Amniotic stem cell (primary cell): ENCODE data around the gene OPN1SW.

Experiments used
- DNase-seq: peaks from one replicate; lab custom pipeline; 2025; lab: John Stamatoyannopoulos, UW

Gene OPN1SW

GRCh38 chr7:128732521-128733277 is 42.9 kb downstream of the OPN1SW start:
- DNase-seq = no peak

GRCh38 chr7:128731184-128731583 is 44.4 kb downstream of the OPN1SW start:
- no peak for DNase-seq

GRCh38 chr7:128729494-128729893 is 46.1 kb downstream of the OPN1SW start:
- no peak for DNase-seq

- DNase-seq = peak; percentile 25
Observed at GRCh38 chr7:128728598-128728997, 47.0 kb downstream of the OPN1SW start.

- DNase-seq = no peak
Observed at GRCh38 chr7:128727239-128727638, 48.4 kb downstream of the OPN1SW start.

GRCh38 chr7:128726737-128727072 is 48.9 kb downstream of the OPN1SW start:
- no peak for DNase-seq

GRCh38 chr7:128726059-128726736 is 49.4 kb downstream of the OPN1SW start:
- DNase-seq = no peak

- DNase-seq = no peak
Observed at GRCh38 chr7:128725531-128725930, 50.1 kb downstream of the OPN1SW start.

- DNase-seq = no peak
Observed at GRCh38 chr7:128724743-128725142, 50.9 kb downstream of the OPN1SW start.
